ENCODE measurements around the gene GRIN2A.

The GRIN2A gene

DNA sequence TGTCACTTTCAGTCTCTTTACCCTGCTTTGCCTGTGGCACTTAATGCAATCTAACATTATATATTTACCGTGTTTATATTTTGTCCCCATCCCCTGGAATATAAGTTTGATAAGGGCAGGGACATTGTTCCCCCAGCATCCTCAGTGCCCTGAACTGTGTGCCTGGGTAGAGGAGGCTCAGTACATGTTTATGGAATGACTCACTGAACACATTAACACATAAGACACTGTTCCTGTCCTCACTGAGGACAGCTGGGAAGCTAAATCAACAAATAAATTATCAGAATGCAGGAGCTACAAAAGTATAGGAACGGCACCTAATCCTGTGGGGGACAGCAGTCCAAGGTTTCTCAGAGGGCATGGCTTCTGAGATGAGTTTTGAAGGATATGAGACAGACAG, 27.8 kb downstream of the GRIN2A start:
- TF ChIP-seq, protein P1, sequence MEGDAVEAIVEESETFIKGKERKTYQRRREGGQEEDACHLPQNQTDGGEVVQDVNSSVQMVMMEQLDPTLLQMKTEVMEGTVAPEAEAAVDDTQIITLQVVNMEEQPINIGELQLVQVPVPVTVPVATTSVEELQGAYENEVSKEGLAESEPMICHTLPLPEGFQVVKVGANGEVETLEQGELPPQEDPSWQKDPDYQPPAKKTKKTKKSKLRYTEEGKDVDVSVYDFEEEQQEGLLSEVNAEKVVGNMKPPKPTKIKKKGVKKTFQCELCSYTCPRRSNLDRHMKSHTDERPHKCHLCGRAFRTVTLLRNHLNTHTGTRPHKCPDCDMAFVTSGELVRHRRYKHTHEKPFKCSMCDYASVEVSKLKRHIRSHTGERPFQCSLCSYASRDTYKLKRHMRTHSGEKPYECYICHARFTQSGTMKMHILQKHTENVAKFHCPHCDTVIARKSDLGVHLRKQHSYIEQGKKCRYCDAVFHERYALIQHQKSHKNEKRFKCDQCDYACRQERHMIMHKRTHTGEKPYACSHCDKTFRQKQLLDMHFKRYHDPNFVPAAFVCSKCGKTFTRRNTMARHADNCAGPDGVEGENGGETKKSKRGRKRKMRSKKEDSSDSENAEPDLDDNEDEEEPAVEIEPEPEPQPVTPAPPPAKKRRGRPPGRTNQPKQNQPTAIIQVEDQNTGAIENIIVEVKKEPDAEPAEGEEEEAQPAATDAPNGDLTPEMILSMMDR (IDR thresholded peaks at IDR 0.05; ENCODE audit: low read depth, low read length): no peak
- no peak overlapping the region for H3K4me3 ChIP-seq (ENCODE audit: low read depth, low read length)

DNA sequence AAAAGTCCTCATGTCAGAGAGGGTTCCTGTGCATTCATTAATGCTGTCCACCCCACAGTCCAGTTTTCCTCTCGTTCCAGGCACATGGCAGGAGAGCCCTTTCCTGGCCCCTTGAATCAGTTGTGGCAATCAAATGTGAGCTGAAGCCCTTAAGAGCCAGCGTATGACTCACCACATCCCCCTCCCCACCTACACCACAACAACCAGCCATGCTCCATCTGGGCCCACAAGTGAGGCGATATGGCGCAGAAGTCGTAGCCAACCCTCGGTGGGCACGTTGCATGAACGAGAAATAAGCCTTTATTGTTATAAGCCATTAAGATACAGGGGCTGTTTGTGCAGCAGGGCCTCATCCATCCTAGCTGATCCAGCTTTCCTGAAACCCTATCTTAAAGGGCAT, 28.2 kb downstream of the GRIN2A start:
- no peak overlapping the region for H3K4me3 ChIP-seq (ENCODE audit: low read depth, low read length)
- TF ChIP-seq, protein P1 (IDR thresholded peaks at IDR 0.05; ENCODE audit: low read depth, low read length): no peak

DNA sequence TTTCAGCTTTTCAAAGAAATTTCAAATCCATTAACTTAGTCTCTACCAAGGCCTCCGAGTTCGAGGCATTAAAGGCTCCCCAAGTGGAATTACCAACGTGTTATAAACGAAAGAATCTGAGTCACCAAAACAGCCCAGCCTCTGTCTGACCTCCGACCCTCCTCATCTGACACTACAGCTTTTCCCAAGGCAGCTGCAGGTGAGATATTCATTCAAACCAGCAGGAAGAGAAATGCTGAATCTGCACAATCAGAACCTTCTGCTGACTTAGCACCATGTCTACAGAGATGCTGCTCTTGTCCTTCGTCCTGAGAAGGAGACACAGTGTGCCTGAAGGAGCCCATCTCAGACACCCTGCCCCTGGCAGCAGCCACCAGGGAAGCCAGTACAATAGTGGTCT, 30.5 kb downstream of the GRIN2A start:
- TF ChIP-seq, protein P1 (IDR thresholded peaks at IDR 0.05; ENCODE audit: low read depth, low read length): no peak
- H3K4me3 ChIP-seq (ENCODE audit: low read depth, low read length): no peak overlapping the region

DNA sequence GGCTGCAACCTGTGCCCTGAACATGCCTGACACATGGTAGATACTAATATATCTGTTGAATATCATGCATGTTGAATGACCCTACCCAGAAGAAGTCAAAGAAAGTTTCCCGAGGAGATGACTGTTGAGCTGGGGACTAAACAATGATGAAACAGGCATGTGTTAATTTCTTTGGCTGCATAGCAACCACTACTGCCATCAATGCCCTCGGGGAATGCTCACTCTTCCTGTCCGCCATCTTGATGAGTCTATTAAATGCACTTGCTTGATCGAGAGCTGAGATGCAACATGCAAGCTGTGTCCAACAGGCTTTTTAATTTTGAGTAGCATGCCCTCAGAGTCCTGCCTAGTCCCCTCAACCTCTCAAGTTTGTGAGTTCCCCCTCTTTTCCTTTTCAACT, 31.3 kb downstream of the GRIN2A start:
- no peak overlapping the region for H3K4me3 ChIP-seq (ENCODE audit: low read depth, low read length)
- TF ChIP-seq, protein P1 (IDR thresholded peaks at IDR 0.05; ENCODE audit: low read depth, low read length): no peak

DNA sequence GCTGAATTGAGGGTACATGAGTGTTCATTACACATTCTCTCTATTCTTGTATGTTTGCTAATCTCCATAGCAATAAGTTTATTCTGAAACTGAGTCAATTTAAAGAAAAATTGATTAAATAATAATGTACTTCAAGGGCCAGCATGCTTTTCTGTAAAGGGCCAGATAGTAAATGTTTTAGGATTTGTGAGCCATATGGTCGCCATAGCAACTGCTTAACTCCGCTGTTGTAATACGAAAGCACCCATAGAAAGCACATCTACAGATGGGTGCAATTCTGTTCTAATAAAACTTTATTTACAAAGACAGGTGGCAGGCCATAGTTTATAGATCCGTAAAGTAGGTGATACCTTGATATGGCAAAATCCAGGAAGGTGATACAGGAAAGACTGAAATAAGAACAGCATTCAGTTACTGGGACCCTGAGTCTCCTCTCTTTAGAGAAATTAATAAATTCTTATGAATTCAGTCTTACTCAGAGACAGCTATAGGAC, 36.6 kb downstream of the GRIN2A start:
- TF ChIP-seq, protein P1 (IDR thresholded peaks at IDR 0.05; ENCODE audit: low read depth, low read length): no peak

DNA sequence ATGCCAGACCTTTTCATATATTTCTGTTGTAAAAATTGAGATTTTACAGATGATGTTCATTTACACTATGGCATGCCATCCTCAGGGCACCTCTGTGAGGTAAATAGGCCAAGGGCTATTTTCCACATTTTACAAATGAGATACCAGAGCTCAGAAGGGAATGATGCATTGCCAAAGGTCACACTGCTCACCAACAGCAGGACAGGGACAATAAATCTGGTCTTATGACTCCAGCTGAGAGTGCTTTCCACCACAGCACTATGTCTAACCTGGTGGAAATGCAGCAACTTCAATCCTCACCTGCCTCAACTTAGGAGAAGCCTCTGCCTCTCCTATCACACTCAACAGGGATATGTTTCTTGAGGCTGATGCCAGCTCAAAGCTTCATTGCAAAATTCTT, 40.6 kb downstream of the GRIN2A start:
- H3K4me3 ChIP-seq (ENCODE audit: low read depth, low read length): no peak overlapping the region
- TF ChIP-seq, protein P1 (IDR thresholded peaks at IDR 0.05; ENCODE audit: low read depth, low read length): no peak

More for the DNA sequence above, 36.6 kb downstream of the GRIN2A start:
- H3K4me3 ChIP-seq (ENCODE audit: low read depth, low read length): no peak overlapping the region

DNA sequence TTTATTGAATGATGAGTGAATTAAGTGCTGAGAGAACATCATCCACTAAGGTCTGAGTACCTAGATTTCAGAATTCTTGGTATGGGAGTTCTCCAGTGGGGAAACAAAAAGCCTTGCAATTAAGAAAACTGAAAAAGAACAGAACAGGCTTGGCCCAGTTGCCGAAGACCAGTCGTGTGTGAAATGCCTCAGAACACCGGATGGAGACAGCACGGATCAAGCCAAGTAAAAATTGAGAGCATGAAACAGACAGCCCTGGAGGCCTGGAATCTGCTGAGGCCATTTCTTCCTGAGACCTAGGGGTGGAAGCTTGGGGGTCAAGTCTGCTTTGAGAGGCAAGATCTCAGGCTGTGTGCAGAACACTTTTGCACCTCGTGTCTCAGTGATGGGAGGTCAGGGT, 43.3 kb downstream of the GRIN2A start:
- TF ChIP-seq, protein P1 (IDR thresholded peaks at IDR 0.05; ENCODE audit: low read depth, low read length): no peak
- H3K4me3 ChIP-seq (ENCODE audit: low read depth, low read length): no peak overlapping the region
